Gastroesophageal sphincter (tissue), 3 donors: ENCODE data around the gene ZFHX2.

Source experiments
- EP300 ChIP-seq: sonication (generic); formaldehyde crosslinking; IDR thresholded peaks from one replicate; pipeline ENCODE4 v1.6.1; 2017; ENCODE audit warnings: antibody characterized with exemption, mild to moderate bottlenecking
- POLR2AphosphoS5 ChIP-seq: sonication (generic); formaldehyde crosslinking; IDR thresholded peaks from one replicate; pipeline ENCODE4 v1.6.1; 2017; ENCODE audit warnings: antibody characterized with exemption
- TF ChIP-seq, protein P1 (sequence below), 4 experiments: fragments of 200-600 bp in 2 of 4; fragments of 450-650 bp in 2 of 4; sonication (generic) in 1 of 4; IDR thresholded peaks; one replicate each; pipeline ENCODE4 v1.5.1; 2017 to 2019; ENCODE audit warnings: antibody characterized with exemption in 4 of 4, mild to moderate bottlenecking in 2 of 4, moderate library complexity in 2 of 4

GRCh38 chr14:23556700-23557440, 5.3 kb upstream of the ZFHX2 start:
- TF ChIP-seq, protein P1, sequence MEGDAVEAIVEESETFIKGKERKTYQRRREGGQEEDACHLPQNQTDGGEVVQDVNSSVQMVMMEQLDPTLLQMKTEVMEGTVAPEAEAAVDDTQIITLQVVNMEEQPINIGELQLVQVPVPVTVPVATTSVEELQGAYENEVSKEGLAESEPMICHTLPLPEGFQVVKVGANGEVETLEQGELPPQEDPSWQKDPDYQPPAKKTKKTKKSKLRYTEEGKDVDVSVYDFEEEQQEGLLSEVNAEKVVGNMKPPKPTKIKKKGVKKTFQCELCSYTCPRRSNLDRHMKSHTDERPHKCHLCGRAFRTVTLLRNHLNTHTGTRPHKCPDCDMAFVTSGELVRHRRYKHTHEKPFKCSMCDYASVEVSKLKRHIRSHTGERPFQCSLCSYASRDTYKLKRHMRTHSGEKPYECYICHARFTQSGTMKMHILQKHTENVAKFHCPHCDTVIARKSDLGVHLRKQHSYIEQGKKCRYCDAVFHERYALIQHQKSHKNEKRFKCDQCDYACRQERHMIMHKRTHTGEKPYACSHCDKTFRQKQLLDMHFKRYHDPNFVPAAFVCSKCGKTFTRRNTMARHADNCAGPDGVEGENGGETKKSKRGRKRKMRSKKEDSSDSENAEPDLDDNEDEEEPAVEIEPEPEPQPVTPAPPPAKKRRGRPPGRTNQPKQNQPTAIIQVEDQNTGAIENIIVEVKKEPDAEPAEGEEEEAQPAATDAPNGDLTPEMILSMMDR (IDR thresholded peaks at IDR 0.05), result no peak
- TF ChIP-seq EP300 (no peak), POLR2AphosphoS5 (no peak)
